ENCODE data around the gene GASK1A.

The GASK1A gene

DNA sequence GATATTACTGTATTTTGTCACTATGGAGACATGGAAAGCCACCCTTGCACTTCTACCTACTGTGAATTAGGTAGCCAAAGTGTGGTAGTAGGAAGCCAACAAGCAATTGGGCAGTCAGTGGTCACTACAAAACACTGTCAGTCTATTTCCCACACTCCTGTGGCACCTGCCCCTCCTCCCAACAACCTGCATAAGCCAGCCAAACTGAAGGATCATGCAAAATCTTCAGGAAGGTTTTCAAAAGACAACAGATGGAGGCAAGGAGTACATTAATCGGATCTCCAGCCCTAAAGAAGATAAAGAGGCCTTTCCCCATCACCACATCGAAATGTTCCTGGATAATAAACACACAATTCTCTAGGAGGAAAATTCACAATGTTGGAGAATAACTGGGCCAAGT lies 114.9 kb downstream of the GASK1A start:
- DNase-seq = no peak

DNA sequence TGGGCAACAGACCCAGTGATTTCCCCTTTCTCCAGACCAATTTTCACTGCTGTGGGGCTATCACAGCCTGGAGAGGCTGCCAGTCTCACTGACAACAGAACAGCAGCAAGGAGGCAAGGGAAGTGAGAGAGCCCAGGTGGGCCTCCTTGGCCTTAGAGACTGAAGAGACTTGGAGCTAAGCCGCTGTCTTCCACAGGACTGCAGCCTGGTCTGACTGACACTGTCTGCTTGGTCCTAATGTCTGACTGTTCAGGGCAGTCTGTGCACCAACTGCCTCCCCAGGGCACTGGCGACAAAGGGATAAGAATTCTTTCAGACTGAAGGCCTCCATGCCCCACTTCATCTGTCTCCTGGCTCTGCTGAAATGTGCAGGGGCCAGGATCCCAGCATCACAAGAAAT lies 115.3 kb downstream of the GASK1A start:
- no peak for DNase-seq

DNA sequence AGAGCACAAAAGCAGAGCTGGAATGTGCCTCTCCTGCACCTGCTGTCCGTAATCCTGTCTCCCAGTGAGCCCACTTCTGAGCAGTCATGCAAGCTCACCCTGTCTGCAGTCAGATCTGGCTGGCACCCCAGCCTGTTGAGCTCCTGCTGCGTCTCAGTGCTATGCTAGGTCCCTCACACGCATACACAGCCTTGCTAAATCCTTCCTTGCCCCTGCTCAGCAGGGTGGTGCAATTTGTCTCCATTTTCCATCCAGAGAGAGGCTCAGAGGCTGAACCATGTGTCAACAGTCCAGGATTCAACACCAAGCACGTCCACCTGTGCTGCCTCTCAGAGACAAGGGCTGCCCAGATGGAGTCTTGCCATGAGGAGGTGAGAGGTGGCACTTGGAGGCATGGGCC lies 115.7 kb downstream of the GASK1A start:
- DNase-seq = peak in 2 of 3 experiments; percentile 14 to 48

DNA sequence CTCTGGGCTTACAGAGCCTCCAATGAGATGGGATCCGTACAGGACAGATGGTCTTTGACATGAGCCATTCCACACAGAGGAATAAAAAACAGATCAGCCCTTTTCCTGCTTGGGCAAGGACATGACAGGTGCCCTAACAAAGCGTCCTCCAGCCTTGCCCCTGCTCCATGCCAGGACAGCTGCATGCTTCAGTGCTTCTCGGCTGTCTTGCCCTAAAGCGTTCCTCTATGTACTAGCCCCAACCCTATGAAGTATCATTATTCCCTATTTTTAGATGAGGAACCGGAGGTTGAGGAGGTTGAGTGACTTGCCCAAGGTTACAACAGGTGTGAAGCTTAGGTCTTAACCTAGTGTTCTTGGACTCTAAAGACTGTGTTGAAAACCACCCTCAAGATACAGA lies 116.3 kb downstream of the GASK1A start:
- no peak for DNase-seq

- no peak for DNase-seq
Observed at GRCh38 chr3:43096761-43097160, 117.7 kb downstream of the GASK1A start.

GRCh38 chr3:43097400-43098080 lies 118.4 kb downstream of the GASK1A start:
- DNase-seq = no peak

- DNase-seq = no peak
Observed at GRCh38 chr3:43098761-43099160, 119.7 kb downstream of the GASK1A start.

DNA sequence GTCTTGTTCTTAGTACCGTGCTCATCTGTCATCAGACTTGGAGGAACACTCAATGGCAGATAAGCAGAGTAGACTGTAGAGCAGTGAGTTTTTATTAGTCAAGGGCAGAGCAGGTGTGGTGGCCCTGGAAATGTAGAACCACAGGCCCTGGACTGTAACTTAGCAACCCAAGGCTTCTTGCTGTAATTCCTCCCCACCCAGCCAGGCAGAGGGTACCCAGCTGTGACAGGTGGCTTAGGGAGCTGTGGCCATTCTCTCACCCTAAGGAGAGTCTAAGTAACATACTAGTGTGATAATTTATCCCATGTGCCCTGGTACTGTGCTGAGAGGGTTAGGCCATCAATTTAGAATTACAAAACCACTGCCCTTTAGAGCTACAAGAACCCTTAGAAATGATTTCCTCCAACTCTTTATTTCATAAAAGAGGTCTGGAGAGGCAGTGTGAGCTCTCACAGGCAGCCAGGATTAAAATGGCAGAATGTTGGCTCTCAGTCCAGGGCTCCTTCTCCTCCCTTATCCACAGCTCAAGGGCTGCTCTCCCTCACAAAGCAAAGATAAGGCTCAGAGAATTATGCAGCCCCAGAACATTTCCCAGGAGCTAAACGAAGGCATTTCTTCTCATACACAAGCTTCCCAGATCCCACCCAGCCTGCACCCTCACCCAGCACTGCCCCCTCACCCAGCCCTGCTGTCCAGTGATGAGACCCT lies 123.8 kb downstream of the GASK1A start:
- DNase-seq = peak; percentile 36 to 79 (median 45)

DNA sequence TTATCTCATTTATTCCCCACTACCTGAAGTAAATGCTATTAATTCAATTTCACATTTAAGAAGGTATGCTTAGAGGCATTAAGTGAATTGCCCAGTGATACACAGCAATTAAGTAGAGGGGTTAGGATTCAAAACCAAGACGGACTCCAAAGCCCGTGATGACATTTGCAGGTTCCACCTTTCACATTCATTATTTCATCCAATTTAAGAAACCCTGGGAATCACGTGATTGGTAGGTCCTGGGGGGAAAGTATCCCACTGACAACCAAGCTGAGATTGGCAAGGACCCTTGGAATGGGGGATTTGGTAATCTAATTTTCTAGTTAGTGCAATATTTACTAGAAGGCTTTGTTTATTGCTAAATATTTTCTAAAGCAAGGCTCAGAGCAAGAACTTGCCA lies 124.9 kb downstream of the GASK1A start:
- DNase-seq = no peak

DNA sequence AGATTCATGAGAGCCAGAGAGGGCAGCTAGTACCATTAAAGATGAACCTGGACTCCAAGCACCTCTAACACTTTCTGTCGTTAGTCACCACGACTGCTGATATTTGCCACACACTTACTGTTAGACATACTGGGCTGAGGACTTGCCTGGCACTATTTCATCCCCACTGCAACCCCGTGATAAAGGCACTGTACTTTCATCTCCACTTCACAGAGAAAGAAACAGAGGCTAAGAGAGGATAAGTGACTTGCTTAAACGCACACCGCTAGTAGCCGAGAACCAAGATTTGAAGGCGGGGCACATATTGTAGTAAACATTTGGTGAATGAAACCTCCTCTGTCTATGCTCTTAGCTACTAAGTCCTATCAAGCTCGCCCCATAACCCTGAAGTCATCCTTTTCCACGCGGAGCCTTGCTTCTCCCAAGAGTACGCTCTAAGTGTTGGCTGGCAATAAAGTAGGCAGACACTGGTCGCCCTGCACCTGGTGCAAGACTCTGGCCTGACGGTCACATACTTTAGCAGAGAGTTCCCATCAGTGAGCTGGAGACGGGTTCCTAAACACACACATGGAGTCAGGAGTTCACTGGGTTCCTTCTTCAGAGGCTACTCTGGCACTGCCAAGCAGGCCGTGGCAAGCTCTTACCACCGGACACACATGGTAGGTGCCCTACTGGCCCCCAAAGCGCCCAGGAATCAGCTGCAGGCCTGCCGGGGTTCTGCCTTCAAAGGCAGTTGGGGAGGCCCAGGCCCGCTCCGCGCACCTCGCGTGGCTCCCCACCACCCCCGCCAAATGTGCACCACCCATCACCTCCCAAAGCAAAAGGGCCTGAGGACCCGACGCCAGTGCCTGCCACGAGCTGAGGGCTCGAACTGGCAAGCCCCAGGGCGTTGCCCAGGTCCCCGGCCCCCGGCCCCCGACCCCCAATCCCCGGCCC lies 125.8 kb downstream of the GASK1A start:
- peak; percentile 14 to 27 (median 19) for DNase-seq

DNA sequence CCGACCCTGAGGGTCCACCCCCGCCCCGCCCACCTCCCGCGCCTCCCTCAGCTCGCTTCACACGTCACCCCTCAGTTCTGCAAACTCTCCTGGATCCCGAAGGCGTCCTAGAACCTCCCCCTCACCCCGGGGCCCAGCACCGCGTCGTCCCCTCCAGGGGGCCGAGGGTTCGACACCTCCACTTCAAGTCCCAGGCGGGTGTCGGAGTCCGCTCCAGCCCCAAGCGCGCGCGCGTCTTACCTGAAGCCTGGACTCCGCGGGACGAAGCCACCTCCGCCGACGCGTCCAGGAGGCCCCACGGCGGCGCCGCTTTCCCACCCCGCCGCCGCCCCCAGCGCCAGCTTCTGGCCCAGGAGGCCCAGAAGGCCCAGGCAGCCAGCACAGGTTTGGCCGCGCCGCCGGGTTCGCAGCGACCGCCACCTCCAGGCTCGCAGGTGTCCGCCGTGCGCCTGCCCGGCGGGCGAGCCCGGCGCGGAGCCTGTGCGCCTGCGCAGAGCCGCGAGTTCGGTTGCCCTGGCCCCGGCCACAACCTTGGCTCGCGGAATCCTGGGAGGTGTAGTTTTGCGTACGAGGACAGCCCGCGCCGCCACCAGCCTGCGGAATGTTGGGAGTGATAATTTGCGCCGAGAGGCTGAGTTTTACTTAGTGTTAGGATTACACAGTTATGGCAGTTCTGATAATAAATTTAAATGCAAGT lies 126.6 kb downstream of the GASK1A start, which contains the start of gene POMGNT2:
Gene POMGNT2 (minus strand): TSS at position 484 of the 697 bp plus-strand sequence. CDS start 24,648 bp downstream, outside the sequence.
- DNase-seq = peak; percentile 79 to 85 (median 81)

DNA sequence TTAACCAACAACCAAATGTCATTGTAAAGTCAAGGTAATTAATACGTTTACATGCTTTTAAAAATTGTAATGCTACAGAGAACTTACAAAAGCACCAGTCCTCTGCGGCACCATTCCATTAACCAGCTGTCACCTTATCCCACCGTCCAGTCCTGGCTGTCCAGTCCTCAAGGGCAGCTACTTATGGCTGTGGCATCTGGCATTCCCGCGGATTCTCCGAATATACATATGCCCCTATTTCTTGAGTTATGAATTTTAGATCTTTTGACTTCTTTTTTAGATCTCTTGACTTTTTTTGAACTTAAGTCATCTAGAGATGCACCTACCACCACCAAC lies 127.2 kb downstream of the GASK1A start:
- DNase-seq = no peak

Data from NCI-H1417 (cell line).